ENCODE measurements around the gene AKAP7. TPM values are rescaled to one million over a fixed set of nuclear protein-coding genes. Genes with fewer than 3 reads are reported as not detected.

AKAP7 gene
- total and polyA plus RNA-seq, 4 donors: 4.2 to 25.0 (median 8.6) TPM

- no peak for TF ChIP-seq CTCF (IDR thresholded peaks at IDR 0.05; ENCODE audit: control extremely low read depth, extremely low read depth)
- DNase-seq (peak; percentile 34 to 86 (median 79)), ATAC-seq (ENCODE audit: insufficient read depth, low FRiP score) (peak; percentile 4)
- Histone ChIP-seq H3K9ac (ENCODE audit: insufficient read depth in 1 of 2, low read length in 2 of 2) (no peak overlapping the region), H3K27ac (ENCODE audit: low read depth in 1 of 2, low read length in 1 of 2) (no peak overlapping the region), H3K9me3 (ENCODE audit: control insufficient read depth in 4 of 4, insufficient read depth in 3 of 4, low read length in 3 of 4) (no peaks in the 10 kb centered on the region), H3K4me3 (no peak overlapping the region), H3K27me3 (ENCODE audit: control insufficient read depth in 3 of 3, insufficient read depth in 3 of 3, low read length in 2 of 3) (no peaks in the 10 kb centered on the region), H3K4me1 (ENCODE audit: control insufficient read depth in 5 of 5, insufficient read depth in 5 of 5, low read length in 5 of 5) (peaks cover 4 to 43% (median 12%) of the 10 kb centered on the region in 5 donors), H3K36me3 (ENCODE audit: control insufficient read depth in 4 of 4, insufficient read depth in 4 of 4, low read length in 4 of 4) (peaks cover 0 to 4% (median 2%) of the 10 kb centered on the region in 4 donors)
- 48 to 63% methylated on average over 3 of the region's 3 CpGs for WGBS, 2 donors
Measured at GRCh38 chr6:131213501-131213990, 78.3 kb downstream of the AKAP7 start.

DNA sequence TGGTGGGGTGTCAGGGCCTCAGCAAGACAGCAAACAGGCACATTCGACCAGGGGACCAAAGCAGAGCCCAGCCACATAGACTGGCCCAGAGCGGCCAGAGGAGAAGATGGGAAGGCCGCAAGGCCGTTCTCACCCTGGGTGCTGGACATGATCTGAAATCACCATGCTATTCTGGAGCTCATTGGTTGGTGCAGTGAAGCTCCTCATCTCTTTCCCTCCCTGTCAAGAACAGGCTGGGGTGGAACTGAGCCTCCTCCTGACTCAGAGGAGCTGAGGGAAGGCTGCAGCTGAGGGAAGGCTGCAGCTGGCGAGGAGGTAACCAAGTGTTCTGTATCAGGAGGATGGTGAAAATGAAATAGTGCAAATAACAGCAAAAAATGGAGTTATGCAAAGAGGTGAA is 80.0 kb downstream of the AKAP7 start:
- Histone ChIP-seq H3K36me3 (ENCODE audit: control insufficient read depth in 4 of 4, insufficient read depth in 4 of 4, low read length in 4 of 4) (peaks cover 0 to 4% (median 0%) of the 10 kb centered on the region in 4 donors), H3K9me3 (ENCODE audit: control insufficient read depth in 4 of 4, insufficient read depth in 3 of 4, low read length in 3 of 4) (no peaks in the 10 kb centered on the region), H3K27ac (ENCODE audit: low read depth in 1 of 2, low read length in 1 of 2) (peak overlapping the region in 1 of 2 donors; percentile 17), H3K4me3 (no peak overlapping the region), H3K27me3 (ENCODE audit: control insufficient read depth in 3 of 3, insufficient read depth in 3 of 3, low read length in 2 of 3) (no peaks in the 10 kb centered on the region), H3K4me1 (ENCODE audit: control insufficient read depth in 5 of 5, insufficient read depth in 5 of 5, low read length in 5 of 5) (peaks cover 4 to 43% (median 12%) of the 10 kb centered on the region in 5 donors), H3K9ac (ENCODE audit: insufficient read depth in 1 of 2, low read length in 2 of 2) (no peak overlapping the region)
- TF ChIP-seq CTCF (IDR thresholded peaks at IDR 0.05; ENCODE audit: control extremely low read depth, extremely low read depth): no peak
- WGBS, 2 donors: 92 to 95% methylated on average over 5 of the region's 5 CpGs
- ATAC-seq (ENCODE audit: insufficient read depth, low FRiP score): no peak
- no peak for DNase-seq

DNA sequence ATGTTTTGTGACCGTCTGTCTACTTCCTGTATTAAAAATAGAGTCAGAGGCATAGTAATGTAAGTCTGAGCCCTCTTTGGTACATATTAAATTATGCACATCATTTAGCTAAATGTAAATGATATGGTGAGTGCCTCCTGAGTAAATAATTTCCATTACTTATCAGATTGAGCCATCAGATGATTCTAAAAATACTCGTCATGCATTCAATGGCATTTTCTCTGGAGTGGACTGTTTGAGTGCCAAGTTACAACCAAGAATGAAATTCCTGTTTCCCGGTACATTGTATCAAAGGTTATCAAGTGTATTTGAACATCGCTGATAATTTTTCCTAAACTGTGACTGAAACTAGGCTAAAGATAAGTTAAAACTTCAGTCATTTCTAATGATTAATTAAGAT is 81.0 kb downstream of the AKAP7 start:
- H3K27ac ChIP-seq (ENCODE audit: low read depth in 1 of 2, low read length in 1 of 2): no peak overlapping the region
- WGBS, 2 donors: 29 to 57% methylated on average over 4 of the region's 4 CpGs
- DNase-seq: peak in 2 of 3 donors; percentile 58
- TF ChIP-seq CTCF (IDR thresholded peaks at IDR 0.05; ENCODE audit: control extremely low read depth, extremely low read depth): no peak
- H3K4me1 ChIP-seq (ENCODE audit: control insufficient read depth in 5 of 5, insufficient read depth in 5 of 5, low read length in 5 of 5): peaks cover 4 to 43% (median 12%) of the 10 kb centered on the region in 5 donors
- no peak overlapping the region for H3K9ac ChIP-seq (ENCODE audit: insufficient read depth in 1 of 2, low read length in 2 of 2)
- no peak overlapping the region for H3K4me3 ChIP-seq
- no peak for ATAC-seq (ENCODE audit: insufficient read depth, low FRiP score)
- no peaks in the 10 kb centered on the region for H3K9me3 ChIP-seq (ENCODE audit: control insufficient read depth in 4 of 4, insufficient read depth in 3 of 4, low read length in 3 of 4)
- no peaks in the 10 kb centered on the region for H3K27me3 ChIP-seq (ENCODE audit: control insufficient read depth in 3 of 3, insufficient read depth in 3 of 3, low read length in 2 of 3)
- H3K36me3 ChIP-seq (ENCODE audit: control insufficient read depth in 4 of 4, insufficient read depth in 4 of 4, low read length in 4 of 4): peaks cover 0 to 2% (median under 1%) of the 10 kb centered on the region in 4 donors

DNA sequence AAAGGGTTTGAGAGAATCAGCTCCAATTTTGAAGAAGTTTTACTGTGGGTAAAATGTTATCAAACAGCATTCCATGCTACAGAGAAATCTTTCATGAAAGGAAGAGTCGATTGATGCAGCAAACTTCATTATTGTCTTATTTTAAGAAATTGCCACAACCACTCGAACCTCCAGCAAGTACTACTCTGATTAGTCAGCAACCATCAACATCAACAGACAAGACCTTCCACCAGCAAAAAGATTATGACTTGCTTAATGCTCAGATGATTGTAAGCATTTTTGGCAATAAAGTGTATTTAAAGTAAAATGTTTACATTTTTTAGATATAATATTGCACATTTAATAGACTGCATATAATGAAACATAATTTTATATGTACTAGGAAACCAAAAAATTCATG is 87.5 kb downstream of the AKAP7 start:
- TF ChIP-seq CTCF (IDR thresholded peaks at IDR 0.05; ENCODE audit: control extremely low read depth, extremely low read depth): no peak
- Histone ChIP-seq H3K36me3 (ENCODE audit: control insufficient read depth in 4 of 4, insufficient read depth in 4 of 4, low read length in 4 of 4) (peaks cover 0 to 3% (median under 1%) of the 10 kb centered on the region in 4 donors), H3K9ac (ENCODE audit: insufficient read depth in 1 of 2, low read length in 2 of 2) (no peak overlapping the region), H3K4me1 (ENCODE audit: control insufficient read depth in 5 of 5, insufficient read depth in 5 of 5, low read length in 5 of 5) (no peaks in the 10 kb centered on the region), H3K4me3 (no peak overlapping the region), H3K27me3 (ENCODE audit: control insufficient read depth in 3 of 3, insufficient read depth in 3 of 3, low read length in 2 of 3) (no peaks in the 10 kb centered on the region), H3K9me3 (ENCODE audit: control insufficient read depth in 4 of 4, insufficient read depth in 3 of 4, low read length in 3 of 4) (no peaks in the 10 kb centered on the region), H3K27ac (ENCODE audit: low read depth in 1 of 2, low read length in 1 of 2) (no peak overlapping the region)
- WGBS, 2 donors: 89 to 96% methylated on average over 2 of the region's 2 CpGs
- DNase-seq (no peak), ATAC-seq (ENCODE audit: insufficient read depth, low FRiP score) (no peak)

Data from lung (tissue), 12 donors.